GM12878 (cell line): Measurements from ENCODE around the gene NUDCD3. TPM values are rescaled to one million over a fixed set of nuclear protein-coding genes. Genes with fewer than 3 reads are reported as not detected.

Experiments used
- ATAC-seq: fragments of 200-7000 bp; cut with Tn5 transposase; 3 replicates; pipeline ENCODE4 v1.9.1; 2020; ENCODE audit warnings: mild to moderate bottlenecking, moderate library complexity
- BruUV-seq: library from RNA; stranded (reverse); fragments of 400-500 nt; replicated peaks from 2 replicates; lab custom pipeline; 2021; lab: Mats Ljungman, UMichigan
- CTCF ChIA-PET: fragments of 300-600 bp; sonication (Branson Sonifier 250); formaldehyde crosslinking; extraction: SDS; loops from one replicate; lab custom pipeline; 2021; ENCODE audit warnings: inconsistent platforms; lab: Yijun Ruan, JAX
- POLR2A ChIA-PET: fragments of 350-600 bp; formaldehyde crosslinking; extraction: SDS; loops from one replicate; lab custom pipeline; 2021; ENCODE audit warnings: inconsistent platforms; lab: Charles Lee
- RAD21 ChIA-PET: fragments of 300-600 bp; sonication (Branson Sonifier 250); formaldehyde crosslinking; loops from one replicate; lab custom pipeline; 2023; ENCODE audit warnings: antibody characterized with exemption; ENCODE audit not compliant: unreplicated experiment; lab: Charles Lee
- SMC1A ChIA-PET: fragments of 300-600 bp; sonication (Branson Sonifier 250); formaldehyde crosslinking; loops from one replicate; lab custom pipeline; 2023; ENCODE audit not compliant: unreplicated experiment, uncharacterized antibody; lab: Charles Lee
- DNase-seq: peaks from one replicate; pipeline ENCODE4 v3.0.0-alpha.2; 2011; ENCODE audit warnings: low read depth, low spot score
- FAIRE-seq: peaks from 3 replicates; lab custom pipeline; 2011; peaks lifted over from hg19 to GRCh38; lab: Jason Lieb, UNC
- H2AFZ ChIP-seq: 2 replicates; pipeline ENCODE4 v1.6.0; 2011; ENCODE audit warnings: low read depth, low read length, control low read depth; ENCODE audit not compliant: control insufficient read depth
- H3K27ac ChIP-seq: 2 replicates; pipeline ENCODE4 v1.5.1; 2011; ENCODE audit warnings: control low read depth; ENCODE audit not compliant: control insufficient read depth, insufficient read depth
- H3K27me3 ChIP-seq, 2 experiments: replicated peaks in 1 of 2; 2 replicates each; pipeline versions ENCODE4 v1.6.0 to v1.6.1; 2011; ENCODE audit warnings: low read length in 1 of 2; ENCODE audit not compliant: control insufficient read depth in 2 of 2, insufficient read depth in 2 of 2
- H3K36me3 ChIP-seq, 2 experiments: 2 replicates each; pipeline ENCODE4 v1.5.1; 2011; ENCODE audit warnings: low read length in 1 of 2; ENCODE audit not compliant: control insufficient read depth in 2 of 2, insufficient read depth in 2 of 2
- H3K4me1 ChIP-seq: 2 replicates; pipeline ENCODE4 v1.6.1; 2011; ENCODE audit warnings: mild to moderate bottlenecking, low read length, moderate library complexity, mixed read lengths; ENCODE audit not compliant: control insufficient read depth, insufficient read depth
- H3K4me2 ChIP-seq: 2 replicates; pipeline ENCODE4 v1.6.0; 2011; ENCODE audit warnings: control low read depth; ENCODE audit not compliant: control insufficient read depth, insufficient read depth
- H3K4me3 ChIP-seq: fragments of 200-600 bp; sonication (generic); 2 replicates; pipeline ENCODE4 v1.5.1; 2016
- H3K79me2 ChIP-seq: 2 replicates; pipeline ENCODE4 v1.6.0; 2011; ENCODE audit warnings: low read length; ENCODE audit not compliant: control insufficient read depth, insufficient read depth
- H3K9ac ChIP-seq: 2 replicates; pipeline ENCODE4 v1.8.0; 2011; ENCODE audit warnings: low read length, control low read depth, mixed read lengths; ENCODE audit not compliant: control insufficient read depth, insufficient read depth
- H3K9me3 ChIP-seq: replicated peaks from 3 replicates; pipeline ENCODE4 v1.5.1; 2011; ENCODE audit warnings: mild to moderate bottlenecking, low read length; ENCODE audit not compliant: control insufficient read depth, insufficient read depth
- H4K20me1 ChIP-seq: 2 replicates; pipeline ENCODE4 v1.6.0; 2011; ENCODE audit not compliant: control insufficient read depth, insufficient read depth
- BCL3 ChIP-seq: IDR thresholded peaks from 2 replicates; pipeline ENCODE4 v1.6.1; 2011; ENCODE audit warnings: borderline replicate concordance, low read depth, mild to moderate bottlenecking, moderate library complexity, low read length; ENCODE audit not compliant: insufficient read depth, poor library complexity, severe bottlenecking
- CHD1 ChIP-seq: IDR thresholded peaks from 2 replicates; pipeline ENCODE4 v1.6.1; 2012; ENCODE audit warnings: low read depth, low read length, improper control_type of control experiment
- CTCF ChIP-seq, 3 experiments: IDR thresholded peaks in 2 of 3; conservative IDR thresholded peaks in 1 of 3; 2 replicates each; pipeline ENCODE4 v1.5.1; 2011; ENCODE audit warnings: low read depth in 3 of 3, low read length in 3 of 3, mild to moderate bottlenecking in 3 of 3, control low read depth in 2 of 3, moderate library complexity in 2 of 3, inconsistent platforms in 1 of 3, mixed read lengths in 1 of 3; ENCODE audit not compliant: control insufficient read depth in 2 of 3, insufficient read depth in 1 of 3; ENCODE audit errors: extremely low read depth in 1 of 3
- IRF4 ChIP-seq: IDR thresholded peaks from 2 replicates; pipeline ENCODE4 v1.6.1; 2011; ENCODE audit warnings: low read depth, low read length
- MTA3 ChIP-seq: IDR thresholded peaks from 2 replicates; pipeline ENCODE4 v1.6.1; 2012; ENCODE audit warnings: low read length, inconsistent platforms, borderline replicate concordance
- NBN ChIP-seq: fragments of 450-650 bp; IDR thresholded peaks from 2 replicates; pipeline ENCODE4 v1.6.1; 2016
- NFIC ChIP-seq: IDR thresholded peaks from 2 replicates; pipeline ENCODE4 v1.6.1; 2012; ENCODE audit warnings: low read depth, mild to moderate bottlenecking, inconsistent platforms, low read length, moderate library complexity
- PAX5 ChIP-seq: IDR thresholded peaks from 2 replicates; pipeline ENCODE4 v1.6.1; 2011; ENCODE audit warnings: low read depth, low read length, borderline replicate concordance
- POLR2AphosphoS2 ChIP-seq: IDR thresholded peaks from 2 replicates; pipeline ENCODE4 v1.6.1; 2011; ENCODE audit warnings: low read depth, mild to moderate bottlenecking, low read length, improper control_type of control experiment, moderate library complexity
- RB1 ChIP-seq: fragments of 450-650 bp; formaldehyde crosslinking; IDR thresholded peaks from 2 replicates; pipeline ENCODE4 v1.6.1; 2017; ENCODE audit warnings: mild to moderate bottlenecking, borderline replicate concordance
- SKIL ChIP-seq: fragments of 450-650 bp; IDR thresholded peaks from 2 replicates; pipeline ENCODE4 v1.6.1; 2017; ENCODE audit warnings: mild to moderate bottlenecking, low read depth, inconsistent platforms; ENCODE audit not compliant: poor library complexity, severe bottlenecking
- SREBF1 ChIP-seq: IDR thresholded peaks from 2 replicates; pipeline ENCODE4 v1.6.1; 2012; ENCODE audit warnings: mild to moderate bottlenecking, low read length
- SREBF2 ChIP-seq: IDR thresholded peaks from 2 replicates; pipeline ENCODE4 v1.6.1; 2012; ENCODE audit warnings: mild to moderate bottlenecking, low read length
- ZNF24 ChIP-seq: fragments of 450-650 bp; IDR thresholded peaks from 2 replicates; pipeline ENCODE4 v1.6.1; 2017; ENCODE audit warnings: antibody characterized with exemption, mild to moderate bottlenecking
- WGBS: methylation state at CpG from one replicate; pipeline ENCODE4 v1.1.6; 2016; ENCODE audit warnings: low lambda C conversion rate; ENCODE audit not compliant: insufficient replicate concordance, insufficient coverage; ENCODE audit errors: missing lambda C conversion rate; 5-methylcytosine and 5-hydroxymethylcytosine counted together
- in situ Hi-C: fragments of 300-500 bp; cut with MboI; formaldehyde crosslinking; loops from 9 replicates; pipeline ENCODE4 v1.14.3; 2018; ENCODE audit warnings: mixed read lengths
- intact Hi-C: fragments of 100-400 bp; cut with micrococcal nuclease; formaldehyde crosslinking; loops from one replicate; pipeline ENCODE4 v1.14.2; 2022; ENCODE audit not compliant: unreplicated experiment
- polyA plus RNA-seq, 11 experiments: library from polyadenylated mRNA; depleted of rRNA in 4 of 11; unstranded in 6 of 11; stranded (reverse) in 5 of 11; fragments of >200 nt; fragmentation: Nextera tagmentation in 4 of 11; fragmentation: Illumina TruSeq in 1 of 11; extraction: Ambion mirVana in 4 of 11; extraction: Trizol in 1 of 11; gene quantifications; 1 replicate in 1 of 11; 2 replicates in 10 of 11; pipeline versions ENCODE4 v1.2.1 to v1.2.3, GENCODE V29; 2011 to 2016; ENCODE audit warnings: inconsistent platforms in 2 of 11, missing spikeins in 2 of 11, low read depth in 1 of 11
- total RNA-seq, 4 experiments: library from RNA; depleted of rRNA in 3 of 4; stranded (reverse); fragments of >200 nt in 3 of 4; fragmentation: Illumina TruSeq in 1 of 4; extraction: Trizol in 1 of 4; gene quantifications; 2 replicates each; pipeline versions ENCODE4 v1.2.1 to v1.2.3, GENCODE V29; 2013 to 2021

NUDCD3 gene
- total and polyA plus RNA-seq, 10 of the 15 experiments (the other 5 are each of a cell fraction or from before 2014, with no cell fraction given), result 25.0 to 89.8 (median 46.4) TPM

- TF ChIP-seq SKIL, result no peak
Observed at GRCh38 chr7:44395067-44395466, 95.4 kb downstream of the NUDCD3 start (continued).

GRCh38 chr7:44394636-44395035 lies 95.8 kb downstream of the NUDCD3 start:
- Histone ChIP-seq H3K9ac (no peak overlapping the region), H3K9me3 (no peaks in the 10 kb centered on the region), H3K4me2 (no peak overlapping the region), H3K79me2 (no peaks in the 10 kb centered on the region), H3K27me3 (no peaks in the 10 kb centered on the region), H2AFZ (no peak overlapping the region), H4K20me1 (no peaks in the 10 kb centered on the region), H3K4me1 (no peaks in the 10 kb centered on the region), H3K27ac (no peak overlapping the region), H3K4me3 (no peak overlapping the region), H3K36me3 (peaks cover 13 to 22% of the 10 kb centered on the region in 2 experiments)
- in situ Hi-C loops, result no loop called here
- no peak for ATAC-seq
- TF ChIP-seq BCL3, result no peak
- TF ChIP-seq RB1, result no peak
- no peak for TF ChIP-seq CHD1
- TF ChIP-seq IRF4, result no peak
- TF ChIP-seq CTCF (IDR thresholded peaks at IDR 0.05 in 2 of 3, conservative IDR thresholded peaks at IDR 0.05 in 1 of 3; ENCODE audit: control insufficient read depth in 2 of 3, extremely low read depth in 1 of 3, insufficient read depth in 1 of 3, low read depth in 3 of 3, low read length in 3 of 3), result no peak
- TF ChIP-seq POLR2AphosphoS2, result no peak
- no peak for TF ChIP-seq NFIC
- TF ChIP-seq SREBF1, result no peak
- no peak for TF ChIP-seq MTA3
- TF ChIP-seq SREBF2, result no peak
- TF ChIP-seq PAX5, result no peak
- no peak for TF ChIP-seq ZNF24
- no peak for TF ChIP-seq NBN
- CTCF ChIA-PET, result no interaction called here
- DNase-seq, result no peak
- SMC1A ChIA-PET, result no interaction called here
- FAIRE-seq, result no peak
- WGBS, result 100% methylated on average over 2 of the region's 2 CpGs
- POLR2A ChIA-PET, result no interaction called here
- RAD21 ChIA-PET, result no interaction called here
- BruUV-seq, result no TSS peak
- intact Hi-C loops, result no loop called here
